HEK293 (cell line): ENCODE measurements around the gene SNAPC4.

Experiments
- CTCF ChIA-PET: fragments of 350-600 bp; formaldehyde crosslinking; extraction: SDS; loops from one replicate; lab custom pipeline; 2021; ENCODE audit warnings: antibody characterized with exemption; lab: Yijun Ruan, JAX
- POLR2A ChIA-PET: fragments of 300-600 bp; formaldehyde crosslinking; extraction: SDS; loops from one replicate; lab custom pipeline; 2020; ENCODE audit warnings: antibody characterized with exemption, inconsistent platforms; lab: Yijun Ruan, JAX
- H3K27ac ChIP-seq: fragments of 200-500 bp; sonication (Bioruptor generic); 2 replicates; pipeline ENCODE4 v1.5.1; 2014; ENCODE audit warnings: low read depth, low read length, control low read depth, inconsistent platforms; ENCODE audit errors: extremely low read depth
- H3K36me3 ChIP-seq, 2 experiments: fragments of 200-500 bp in 1 of 2; sonication (Bioruptor generic) in 1 of 2; 1 replicate in 1 of 2; 2 replicates in 1 of 2; pipeline ENCODE4 v1.5.1; 2014 to 2017; ENCODE audit warnings: inconsistent platforms in 2 of 2, low read length in 2 of 2; ENCODE audit not compliant: control insufficient read depth in 2 of 2, insufficient read depth in 1 of 2
- H3K4me1 ChIP-seq: fragments of 200-500 bp; sonication (Bioruptor generic); 2 replicates; pipeline ENCODE4 v1.5.1; 2014; ENCODE audit warnings: mild to moderate bottlenecking, low read length, inconsistent platforms; ENCODE audit not compliant: control insufficient read depth, insufficient read depth
- H3K4me3 ChIP-seq: 2 replicates; pipeline ENCODE4 v1.5.1; 2011; ENCODE audit warnings: low read depth, mild to moderate bottlenecking, control low read depth, low read length, moderate library complexity
- H3K9me3 ChIP-seq: fragments of 200-500 bp; sonication (Bioruptor generic); 2 replicates; pipeline ENCODE4 v1.5.1; 2014; ENCODE audit warnings: low read depth, low read length, inconsistent platforms; ENCODE audit not compliant: control insufficient read depth, insufficient read depth
- RBAK ChIP-seq: fragments of 450-650 bp; formaldehyde crosslinking; IDR thresholded peaks from 2 replicates; pipeline ENCODE4 v1.5.1; 2016; ENCODE audit warnings: missing biosample characterization, missing genetic modification characterization
- REPIN1 ChIP-seq: fragments of 450-650 bp; formaldehyde crosslinking; IDR thresholded peaks from 2 replicates; pipeline ENCODE4 v1.5.1; 2017; ENCODE audit warnings: missing biosample characterization, missing genetic modification characterization, low read depth
- SETDB1 ChIP-seq: IDR thresholded peaks from one replicate; pipeline ENCODE4 v1.6.1; 2017; ENCODE audit warnings: mild to moderate bottlenecking, low read length, moderate library complexity, mixed read lengths; ENCODE audit not compliant: insufficient read length
- ZBTB11 ChIP-seq: fragments of 450-650 bp; formaldehyde crosslinking; conservative IDR thresholded peaks from 2 replicates; pipeline ENCODE4 v1.5.1; 2016; ENCODE audit warnings: low read depth, missing biosample characterization, missing genetic modification characterization
- ZBTB7A ChIP-seq: fragments of 450-650 bp; formaldehyde crosslinking; IDR thresholded peaks from 2 replicates; pipeline ENCODE4 v1.5.1; 2016; ENCODE audit warnings: low read depth, missing biosample characterization, missing genetic modification characterization
- ZFP69B ChIP-seq: fragments of 450-650 bp; formaldehyde crosslinking; IDR thresholded peaks from 2 replicates; pipeline ENCODE4 v1.5.1; 2016; ENCODE audit warnings: missing biosample characterization, missing genetic modification characterization
- ZNF132 ChIP-seq: fragments of 450-650 bp; formaldehyde crosslinking; IDR thresholded peaks from 2 replicates; pipeline ENCODE4 v1.5.1; 2017; ENCODE audit warnings: missing biosample characterization, missing genetic modification characterization, borderline replicate concordance
- ZNF214 ChIP-seq: fragments of 450-650 bp; formaldehyde crosslinking; IDR thresholded peaks from 2 replicates; pipeline ENCODE4 v1.5.1; 2017; ENCODE audit warnings: missing biosample characterization, mild to moderate bottlenecking, missing genetic modification characterization, borderline replicate concordance
- ZNF223 ChIP-seq: fragments of 450-650 bp; formaldehyde crosslinking; IDR thresholded peaks from 2 replicates; pipeline ENCODE4 v1.5.1; 2016; ENCODE audit warnings: missing biosample characterization, missing genetic modification characterization
- ZNF366 ChIP-seq: fragments of 450-650 bp; formaldehyde crosslinking; conservative IDR thresholded peaks from 2 replicates; pipeline ENCODE4 v1.5.1; 2016; ENCODE audit warnings: missing biosample characterization, missing genetic modification characterization
- ZNF426 ChIP-seq: fragments of 450-650 bp; formaldehyde crosslinking; IDR thresholded peaks from 2 replicates; pipeline ENCODE4 v1.5.1; 2017; ENCODE audit warnings: missing biosample characterization, missing genetic modification characterization, mild to moderate bottlenecking, inconsistent platforms, moderate library complexity
- ZNF48 ChIP-seq: fragments of 450-650 bp; formaldehyde crosslinking; IDR thresholded peaks from 2 replicates; pipeline ENCODE4 v1.5.1; 2016; ENCODE audit warnings: missing biosample characterization, missing genetic modification characterization
- ZNF529 ChIP-seq: fragments of 450-650 bp; formaldehyde crosslinking; IDR thresholded peaks from 2 replicates; pipeline ENCODE4 v1.5.1; 2017; ENCODE audit warnings: missing genetic modification characterization, missing biosample characterization; ENCODE audit not compliant: insufficient replicate concordance
- ZNF571 ChIP-seq: fragments of 450-650 bp; formaldehyde crosslinking; IDR thresholded peaks from 2 replicates; pipeline ENCODE4 v1.5.0; 2017; ENCODE audit warnings: missing biosample characterization, missing genetic modification characterization
- ZNF600 ChIP-seq: fragments of 450-650 bp; formaldehyde crosslinking; IDR thresholded peaks from 2 replicates; pipeline ENCODE4 v1.5.1; 2016; ENCODE audit warnings: missing biosample characterization, missing genetic modification characterization
- ZNF621 ChIP-seq: fragments of 450-650 bp; formaldehyde crosslinking; IDR thresholded peaks from 2 replicates; pipeline ENCODE4 v1.5.1; 2017; ENCODE audit warnings: missing biosample characterization, missing genetic modification characterization
- ZNF792 ChIP-seq: fragments of 450-650 bp; formaldehyde crosslinking; IDR thresholded peaks from 2 replicates; pipeline ENCODE4 v1.5.1; 2016; ENCODE audit warnings: missing biosample characterization, missing genetic modification characterization
- ZNF843 ChIP-seq: fragments of 450-650 bp; formaldehyde crosslinking; IDR thresholded peaks from 2 replicates; pipeline ENCODE4 v1.5.1; 2016; ENCODE audit warnings: missing biosample characterization, missing genetic modification characterization
- ZSCAN30 ChIP-seq: fragments of 450-650 bp; IDR thresholded peaks from 2 replicates; pipeline ENCODE4 v1.5.1; 2018; ENCODE audit warnings: missing biosample characterization, mild to moderate bottlenecking, missing genetic modification characterization, moderate library complexity

Gene SNAPC4

GRCh38 chr9:136400038-136400834 is at the start of gene SNAPC4 (continued):
- peak; percentile 71; the same call in 1 of the 2 replicates for TF ChIP-seq ZBTB11 (tag by site-specific recombination)

GRCh38 chr9:136448655-136449054 is 48.7 kb upstream of the SNAPC4 start:
- ChIA-PET POLR2A (no interaction called here), CTCF (no interaction called here)
- peak; percentile 56; the same call in 1 of the 2 replicates for TF ChIP-seq ZNF600 (tag by site-specific recombination)
- TF ChIP-seq ZBTB11 (tag by site-specific recombination) = peak; percentile 71
- TF ChIP-seq ZBTB7A (tag by site-specific recombination) = no peak
- TF ChIP-seq ZSCAN30 = no peak
- no peak for TF ChIP-seq ZNF214 (tag by site-specific recombination)
- TF ChIP-seq ZNF621 = no peak
- H3K4me3 ChIP-seq = no peak overlapping the region
- no peaks in the 10 kb centered on the region for H3K9me3 ChIP-seq
- H3K27ac ChIP-seq = no peak overlapping the region
- H3K4me1 ChIP-seq = no peaks in the 10 kb centered on the region
- H3K36me3 ChIP-seq = peaks cover 19 to 89% of the 10 kb centered on the region in 2 experiments; a peak in 2 of 3 replicates

GRCh38 chr9:136447173-136447778 is 47.3 kb upstream of the SNAPC4 start:
- Histone ChIP-seq H3K36me3 (peaks cover 15 to 94% of the 10 kb centered on the region in 2 experiments; a peak in 2 of 3 replicates), H3K27ac (no peak overlapping the region), H3K4me3 (no peak overlapping the region), H3K9me3 (no peaks in the 10 kb centered on the region), H3K4me1 (no peaks in the 10 kb centered on the region)
- ChIA-PET POLR2A (no interaction called here), CTCF (no interaction called here)
- TF ChIP-seq ZNF529 (tag by site-specific recombination) = no peak
- TF ChIP-seq ZNF792 (tag by site-specific recombination) = no peak
- no peak for TF ChIP-seq ZNF132
- TF ChIP-seq ZFP69B (tag by site-specific recombination) = no peak
- TF ChIP-seq ZNF223 (tag by site-specific recombination) = no peak
- no peak for TF ChIP-seq RBAK (tag by site-specific recombination)
- TF ChIP-seq ZNF571 (tag by site-specific recombination) = no peak
- no peak for TF ChIP-seq ZNF366 (tag by site-specific recombination)
- TF ChIP-seq ZNF48 = no peak
- no peak for TF ChIP-seq ZNF426 (tag by site-specific recombination)
- no peak for TF ChIP-seq ZNF843 (tag by site-specific recombination)
- TF ChIP-seq SETDB1 = no peak
- TF ChIP-seq ZNF621 = no peak
- TF ChIP-seq REPIN1 = no peak
